SK-N-MC (cell line): ENCODE measurements around the gene CCDC182.

Source experiments
- EZH2 ChIP-seq: fragments of 200-600 bp; sonication (generic); IDR thresholded peaks from one replicate; pipeline ENCODE4 v1.6.1; 2017; ENCODE audit warnings: antibody characterized with exemption
- FOXP2 ChIP-seq: optimal IDR thresholded peaks from 2 replicates; pipeline ENCODE3; 2011; ENCODE audit warnings: mild to moderate bottlenecking, moderate library complexity; ENCODE audit not compliant: insufficient read depth; ENCODE audit errors: extremely low read length, control extremely low read depth
- POLR2AphosphoS5 ChIP-seq: IDR thresholded peaks from 2 replicates; pipeline ENCODE4 v1.6.1; 2012; ENCODE audit warnings: mild to moderate bottlenecking, low read depth, low read length, borderline replicate concordance

- no peak for TF ChIP-seq EZH2
- no peak for TF ChIP-seq POLR2AphosphoS5
- TF ChIP-seq FOXP2: no peak
Observed at GRCh38 chr17:57722704-57723043, 22.4 kb downstream of the CCDC182 start.
